Endothelial cell of umbilical vein (primary cell): ENCODE data around the gene SUFU. TPM values are rescaled to one million over a fixed set of nuclear protein-coding genes. Genes with fewer than 3 reads are reported as not detected.

Experiments
- BruUV-seq: library from RNA; stranded (reverse); fragments of 400-500 nt; replicated peaks from 2 replicates; lab custom pipeline; 2021; lab: Mats Ljungman, UMichigan
- CTCF ChIA-PET: fragments of 300-600, 350-600 bp; sonication (Branson Sonifier 250); formaldehyde crosslinking; loops from one replicate; lab custom pipeline; 2021; ENCODE audit warnings: antibody characterized with exemption, inconsistent platforms; lab: Charles Lee
- POLR2A ChIA-PET: fragments of 300-600, 350-600 bp; sonication (Branson Sonifier 250); formaldehyde crosslinking; loops from one replicate; lab custom pipeline; 2021; ENCODE audit warnings: antibody characterized with exemption, inconsistent platforms; lab: Charles Lee
- DNase-seq: peaks from one replicate; pipeline ENCODE4 v3.0.0-alpha.2; 2011; ENCODE audit warnings: low read depth, low spot score
- FAIRE-seq: peaks from 2 replicates; lab custom pipeline; 2011; peaks lifted over from hg19 to GRCh38; lab: Jason Lieb, UNC
- H2AFZ ChIP-seq: 2 replicates; pipeline ENCODE4 v1.6.0; 2012; ENCODE audit warnings: low read depth, low read length, control low read depth, inconsistent platforms
- H3K27ac ChIP-seq: 2 replicates; pipeline ENCODE4 v1.5.1; 2011; ENCODE audit warnings: low read depth, mild to moderate bottlenecking, control low read depth, low read length, moderate library complexity; ENCODE audit not compliant: insufficient read depth
- H3K27me3 ChIP-seq, 2 experiments: 2 replicates each; pipeline versions ENCODE4 v1.6.0 to v1.6.1; 2011; ENCODE audit warnings: low read length in 2 of 2, mixed read lengths in 1 of 2; ENCODE audit not compliant: control insufficient read depth in 2 of 2, insufficient read depth in 2 of 2
- H3K36me3 ChIP-seq, 2 experiments: 2 replicates in 1 of 2; 3 replicates in 1 of 2; pipeline ENCODE4 v1.5.1; 2011; ENCODE audit warnings: low read length in 2 of 2, mild to moderate bottlenecking in 1 of 2, moderate library complexity in 1 of 2; ENCODE audit not compliant: control insufficient read depth in 2 of 2, insufficient read depth in 2 of 2; ENCODE audit errors: extremely low read depth in 1 of 2
- H3K4me1 ChIP-seq: 3 replicates; pipeline ENCODE4 v1.5.1; 2011; ENCODE audit warnings: mild to moderate bottlenecking, low read length; ENCODE audit not compliant: control insufficient read depth, insufficient read depth; ENCODE audit errors: extremely low read depth
- H3K4me2 ChIP-seq: 2 replicates; pipeline ENCODE4 v1.6.1; 2011; ENCODE audit warnings: low read length, control low read depth, mixed read lengths; ENCODE audit not compliant: insufficient read depth
- H3K4me3 ChIP-seq, 3 experiments: fragments of 200-600 bp in 1 of 3; sonication (generic), shearing (Covaris generic) in 1 of 3; replicated peaks in 1 of 3; 2 replicates each; pipeline ENCODE4 v1.5.1; 2011 to 2016; ENCODE audit warnings: control low read depth in 3 of 3, low read length in 3 of 3, mild to moderate bottlenecking in 2 of 3, inconsistent platforms in 1 of 3, low read depth in 1 of 3, moderate library complexity in 1 of 3; ENCODE audit not compliant: insufficient read depth in 1 of 3
- H3K79me2 ChIP-seq: 2 replicates; pipeline ENCODE4 v1.6.0; 2012; ENCODE audit warnings: low read length, inconsistent platforms; ENCODE audit not compliant: control insufficient read depth, insufficient read depth
- H3K9ac ChIP-seq: replicated peaks from 2 replicates; pipeline ENCODE3; 2011; ENCODE audit warnings: low read length, control low read depth; ENCODE audit not compliant: insufficient read depth; ENCODE audit errors: extremely low read depth
- H3K9me1 ChIP-seq: replicated peaks from 3 replicates; pipeline ENCODE4 v1.6.0; 2011; ENCODE audit warnings: mild to moderate bottlenecking, low read length; ENCODE audit not compliant: control insufficient read depth, insufficient read depth; ENCODE audit errors: extremely low read depth
- H3K9me3 ChIP-seq: replicated peaks from 2 replicates; pipeline ENCODE4 v1.5.1; 2012; ENCODE audit warnings: low read length, inconsistent platforms; ENCODE audit not compliant: control insufficient read depth, insufficient read depth
- H4K20me1 ChIP-seq: replicated peaks from 2 replicates; pipeline ENCODE3; 2011; ENCODE audit warnings: mild to moderate bottlenecking, low read length; ENCODE audit not compliant: control insufficient read depth, insufficient read depth; ENCODE audit errors: extremely low read depth
- EZH2 ChIP-seq: IDR thresholded peaks from 2 replicates; pipeline ENCODE4 v1.6.1; 2012; ENCODE audit warnings: borderline replicate concordance, low read depth, mild to moderate bottlenecking, moderate library complexity, low read length, inconsistent platforms; ENCODE audit not compliant: severe bottlenecking
- FOS ChIP-seq: IDR thresholded peaks from 2 replicates; pipeline ENCODE4 v1.6.1; 2011; ENCODE audit warnings: mild to moderate bottlenecking, low read length, moderate library complexity, borderline replicate concordance; ENCODE audit not compliant: insufficient read depth
- GATA2 ChIP-seq: IDR thresholded peaks from 2 replicates; pipeline ENCODE4 v1.7.0; 2011; ENCODE audit warnings: low read depth, mild to moderate bottlenecking, moderate library complexity, mixed read lengths, low read length; ENCODE audit not compliant: insufficient read length, insufficient read depth
- JUN ChIP-seq: IDR thresholded peaks from 2 replicates; pipeline ENCODE4 v1.6.1; 2011; ENCODE audit warnings: borderline replicate concordance, low read depth; ENCODE audit not compliant: insufficient read length, insufficient read depth
- MYC ChIP-seq: IDR thresholded peaks from one replicate; pipeline ENCODE4 v1.6.1; 2011; ENCODE audit warnings: mild to moderate bottlenecking, low read depth, low read length
- POLR2A ChIP-seq: IDR thresholded peaks from 2 replicates; pipeline ENCODE4 v1.6.1; 2012; ENCODE audit warnings: low read depth, mild to moderate bottlenecking, control low read depth, low read length
- POLR2AphosphoS5 ChIP-seq: IDR thresholded peaks from 2 replicates; pipeline ENCODE4 v1.6.1; 2012; ENCODE audit warnings: low read depth, mild to moderate bottlenecking, control low read depth, low read length, moderate library complexity; ENCODE audit not compliant: insufficient read depth
- dilution Hi-C: fragments of 300-500 bp; cut with MboI; formaldehyde crosslinking; loops from one replicate; pipeline ENCODE4 v1.15.0; 2019; ENCODE audit warnings: low sequenced_read_pairs; ENCODE audit not compliant: extremely low pct_ligation_motif_present
- intact Hi-C: fragments of 100-400 bp; cut with micrococcal nuclease; formaldehyde crosslinking; loops from one replicate; pipeline ENCODE4 v1.10.0; 2022
- polyA plus RNA-seq, 4 experiments: library from polyadenylated mRNA; depleted of rRNA in 3 of 4; stranded (reverse) in 3 of 4; unstranded in 1 of 4; fragments of >200 nt; gene quantifications; 2 replicates each; pipeline versions ENCODE4 v1.2.1 to v1.2.3, GENCODE V29; 2011 to 2012; ENCODE audit warnings: missing spikeins in 1 of 4
- total RNA-seq: library from RNA; stranded (reverse); gene quantifications from 2 replicates; pipeline ENCODE4 v1.2.3, GENCODE V29; 2021
- TF ChIP-seq, protein P1 (sequence below): IDR thresholded peaks from 2 replicates; pipeline ENCODE4 v1.6.1; 2011; ENCODE audit not compliant: insufficient read depth, insufficient read length
- TF ChIP-seq, protein P2 (sequence below), 2 donors: IDR thresholded peaks; 1 replicate in 1 of 2; 2 replicates in 1 of 2; pipeline ENCODE4 v1.5.1; 2011; ENCODE audit warnings: low read length in 2 of 2, mild to moderate bottlenecking in 2 of 2, moderate library complexity in 2 of 2, control low read depth in 1 of 2, inconsistent platforms in 1 of 2, low read depth in 1 of 2; ENCODE audit not compliant: insufficient read depth in 1 of 2; ENCODE audit errors: extremely low read depth in 1 of 2

Gene SUFU
- total and polyA plus RNA-seq, 2 donors (not counting 3 experiments of a cell fraction or from before 2014, with no cell fraction given): 10.1 to 16.3 TPM

DNA sequence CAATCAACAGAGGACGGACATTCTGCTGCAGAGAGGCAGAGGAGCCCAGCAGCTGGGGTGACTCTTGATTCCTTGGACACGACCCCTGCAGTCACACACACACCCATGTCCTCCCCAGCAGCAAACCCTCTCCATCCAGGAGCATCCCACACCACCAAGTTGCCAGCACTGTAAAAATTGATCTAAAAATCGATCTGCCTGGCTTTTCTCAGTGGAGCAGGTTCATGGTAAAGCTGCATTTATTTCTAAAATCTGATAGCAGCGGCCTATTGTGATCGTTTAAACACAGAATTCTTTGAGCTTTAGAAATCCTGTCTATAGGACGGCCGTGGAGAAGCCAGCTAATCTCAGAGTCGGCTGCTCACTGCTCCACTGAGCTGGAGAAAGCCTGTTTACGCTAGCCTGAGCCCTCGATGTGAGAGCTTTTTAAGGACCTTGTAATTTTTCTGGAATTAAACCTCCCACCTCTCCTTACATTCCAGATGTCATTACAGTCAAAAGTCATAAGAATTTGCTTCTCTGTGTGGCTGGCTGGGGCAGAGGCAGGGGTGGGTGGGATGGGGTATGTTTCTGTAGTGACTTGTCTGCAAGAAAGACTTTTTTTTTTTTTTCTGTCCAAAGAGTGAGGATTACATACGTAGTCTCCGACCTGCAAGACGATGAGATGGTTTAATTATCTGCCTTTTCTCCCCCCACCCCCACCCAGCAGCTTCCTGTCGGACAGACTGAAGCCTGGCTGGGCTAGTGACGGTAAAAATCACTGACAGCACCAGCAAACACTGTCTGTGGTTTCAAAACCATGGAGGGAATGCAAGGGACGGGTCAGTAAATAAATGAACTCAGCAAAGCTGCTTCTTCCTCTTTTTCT, 172.1 kb downstream of the SUFU start:
- dilution Hi-C loops (no loop called here), intact Hi-C loops (no loop called here)
- ChIA-PET CTCF (interaction anchor here (0.7 to 8.1 kb wide), 6 partner anchors 8 to 225 kb away, joined by 3 to 75 read pairs (median 5); partner anchors contain the start of gene ARL3), POLR2A (no interaction called here)
- Histone ChIP-seq H4K20me1 (no peaks in the 10 kb centered on the region), H3K27me3 (no peaks in the 10 kb centered on the region), H3K27ac (no peak overlapping the region), H3K9me1 (no peaks in the 10 kb centered on the region), H2AFZ (no peak overlapping the region), H3K9me3 (no peaks in the 10 kb centered on the region), H3K79me2 (no peaks in the 10 kb centered on the region), H3K4me2 (no peak overlapping the region), H3K4me3 (no peak overlapping the region), H3K4me1 (peaks cover 5% of the 10 kb centered on the region), H3K9ac (no peak overlapping the region), H3K36me3 (no peaks in the 10 kb centered on the region)
- no TSS peak for BruUV-seq
- DNase-seq (no peak), FAIRE-seq (no peak)
- TF ChIP-seq GATA2 (no peak), MYC (no peak), FOS (no peak), JUN (no peak), POLR2A (no peak), POLR2AphosphoS5 (no peak), EZH2 (no peak)
- TF ChIP-seq, protein P1, sequence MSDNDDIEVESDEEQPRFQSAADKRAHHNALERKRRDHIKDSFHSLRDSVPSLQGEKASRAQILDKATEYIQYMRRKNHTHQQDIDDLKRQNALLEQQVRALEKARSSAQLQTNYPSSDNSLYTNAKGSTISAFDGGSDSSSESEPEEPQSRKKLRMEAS: no peak
- TF ChIP-seq, protein P2, sequence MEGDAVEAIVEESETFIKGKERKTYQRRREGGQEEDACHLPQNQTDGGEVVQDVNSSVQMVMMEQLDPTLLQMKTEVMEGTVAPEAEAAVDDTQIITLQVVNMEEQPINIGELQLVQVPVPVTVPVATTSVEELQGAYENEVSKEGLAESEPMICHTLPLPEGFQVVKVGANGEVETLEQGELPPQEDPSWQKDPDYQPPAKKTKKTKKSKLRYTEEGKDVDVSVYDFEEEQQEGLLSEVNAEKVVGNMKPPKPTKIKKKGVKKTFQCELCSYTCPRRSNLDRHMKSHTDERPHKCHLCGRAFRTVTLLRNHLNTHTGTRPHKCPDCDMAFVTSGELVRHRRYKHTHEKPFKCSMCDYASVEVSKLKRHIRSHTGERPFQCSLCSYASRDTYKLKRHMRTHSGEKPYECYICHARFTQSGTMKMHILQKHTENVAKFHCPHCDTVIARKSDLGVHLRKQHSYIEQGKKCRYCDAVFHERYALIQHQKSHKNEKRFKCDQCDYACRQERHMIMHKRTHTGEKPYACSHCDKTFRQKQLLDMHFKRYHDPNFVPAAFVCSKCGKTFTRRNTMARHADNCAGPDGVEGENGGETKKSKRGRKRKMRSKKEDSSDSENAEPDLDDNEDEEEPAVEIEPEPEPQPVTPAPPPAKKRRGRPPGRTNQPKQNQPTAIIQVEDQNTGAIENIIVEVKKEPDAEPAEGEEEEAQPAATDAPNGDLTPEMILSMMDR (IDR thresholded peaks at IDR 0.05; ENCODE audit: extremely low read depth in 1 of 2, insufficient read depth in 1 of 2, low read depth in 1 of 2, low read length in 2 of 2): no peak
